Progenitor cell of endocrine pancreas (in vitro differentiated cells): Measurements from ENCODE around the gene NME3. TPM values are rescaled to one million over a fixed set of nuclear protein-coding genes. Genes with fewer than 3 reads are reported as not detected.

Source experiments
- DNase-seq: peaks from one replicate; pipeline ENCODE4 v3.0.0; 2021; ENCODE audit warnings: low spot score; ENCODE audit not compliant: unreplicated experiment
- H3K27ac Mint-ChIP-seq: 2 replicates; pipeline ENCODE4 v1.8.0; 2021; ENCODE audit warnings: mild to moderate bottlenecking, moderate library complexity, mixed read lengths
- H3K27me3 Mint-ChIP-seq: 2 replicates; pipeline ENCODE4 v1.8.0; 2021; ENCODE audit warnings: mixed read lengths
- H3K36me3 Mint-ChIP-seq: 2 replicates; pipeline ENCODE4 v1.8.0; 2022; ENCODE audit warnings: mixed read lengths; ENCODE audit not compliant: insufficient read depth
- H3K4me1 Mint-ChIP-seq: 2 replicates; pipeline ENCODE4 v1.8.0; 2021; ENCODE audit warnings: low read depth, mixed read lengths
- H3K4me3 Mint-ChIP-seq: 2 replicates; pipeline ENCODE4 v1.8.0; 2021; ENCODE audit warnings: low read depth, mild to moderate bottlenecking, moderate library complexity, mixed read lengths
- H3K9me3 Mint-ChIP-seq: 2 replicates; pipeline ENCODE4 v1.8.0; 2021; ENCODE audit warnings: low read depth, mixed read lengths
- total RNA-seq: library from RNA; stranded (reverse); gene quantifications from 2 replicates; pipeline ENCODE4 v1.2.1, GENCODE V29; 2021
- TF ChIP-seq, protein P1 (sequence below): fragments of 200-600 bp; sonication (generic); IDR thresholded peaks from one replicate; pipeline ENCODE4 v1.5.0; 2021; ENCODE audit warnings: antibody characterized with exemption, mild to moderate bottlenecking; ENCODE audit not compliant: unreplicated experiment

Gene NME3
- total RNA-seq, 1 donor from 2014 or later = 34.4 TPM

DNA sequence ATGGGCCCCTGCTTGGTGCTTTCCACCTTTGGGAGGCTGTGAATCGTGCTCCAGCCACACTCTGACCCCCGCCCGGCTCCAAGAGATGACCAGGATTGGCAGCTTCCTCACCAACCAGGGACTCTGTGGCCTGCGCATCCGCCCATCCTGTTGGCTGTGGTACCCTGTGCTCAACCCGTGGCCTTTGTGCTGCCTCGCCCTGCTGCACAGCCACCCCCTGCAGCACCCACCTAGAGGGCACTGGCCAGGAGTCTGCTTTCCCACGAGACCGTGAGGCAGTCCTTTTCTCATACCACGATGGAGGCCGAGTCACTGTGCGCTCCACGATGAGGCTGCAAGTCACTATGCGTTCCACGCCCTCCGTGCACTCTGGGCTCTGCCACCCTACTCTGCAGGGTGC lies 19.4 kb downstream of the NME3 start:
- Mint-ChIP-seq H3K4me3 (no peak overlapping the region), H3K4me1 (no peaks in the 10 kb centered on the region), H3K27me3 (no peaks in the 10 kb centered on the region), H3K9me3 (no peaks in the 10 kb centered on the region), H3K36me3 (peaks cover 5% of the 10 kb centered on the region), H3K27ac (no peak overlapping the region)
- DNase-seq = no peak
- TF ChIP-seq, protein P1, sequence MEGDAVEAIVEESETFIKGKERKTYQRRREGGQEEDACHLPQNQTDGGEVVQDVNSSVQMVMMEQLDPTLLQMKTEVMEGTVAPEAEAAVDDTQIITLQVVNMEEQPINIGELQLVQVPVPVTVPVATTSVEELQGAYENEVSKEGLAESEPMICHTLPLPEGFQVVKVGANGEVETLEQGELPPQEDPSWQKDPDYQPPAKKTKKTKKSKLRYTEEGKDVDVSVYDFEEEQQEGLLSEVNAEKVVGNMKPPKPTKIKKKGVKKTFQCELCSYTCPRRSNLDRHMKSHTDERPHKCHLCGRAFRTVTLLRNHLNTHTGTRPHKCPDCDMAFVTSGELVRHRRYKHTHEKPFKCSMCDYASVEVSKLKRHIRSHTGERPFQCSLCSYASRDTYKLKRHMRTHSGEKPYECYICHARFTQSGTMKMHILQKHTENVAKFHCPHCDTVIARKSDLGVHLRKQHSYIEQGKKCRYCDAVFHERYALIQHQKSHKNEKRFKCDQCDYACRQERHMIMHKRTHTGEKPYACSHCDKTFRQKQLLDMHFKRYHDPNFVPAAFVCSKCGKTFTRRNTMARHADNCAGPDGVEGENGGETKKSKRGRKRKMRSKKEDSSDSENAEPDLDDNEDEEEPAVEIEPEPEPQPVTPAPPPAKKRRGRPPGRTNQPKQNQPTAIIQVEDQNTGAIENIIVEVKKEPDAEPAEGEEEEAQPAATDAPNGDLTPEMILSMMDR = no peak

DNA sequence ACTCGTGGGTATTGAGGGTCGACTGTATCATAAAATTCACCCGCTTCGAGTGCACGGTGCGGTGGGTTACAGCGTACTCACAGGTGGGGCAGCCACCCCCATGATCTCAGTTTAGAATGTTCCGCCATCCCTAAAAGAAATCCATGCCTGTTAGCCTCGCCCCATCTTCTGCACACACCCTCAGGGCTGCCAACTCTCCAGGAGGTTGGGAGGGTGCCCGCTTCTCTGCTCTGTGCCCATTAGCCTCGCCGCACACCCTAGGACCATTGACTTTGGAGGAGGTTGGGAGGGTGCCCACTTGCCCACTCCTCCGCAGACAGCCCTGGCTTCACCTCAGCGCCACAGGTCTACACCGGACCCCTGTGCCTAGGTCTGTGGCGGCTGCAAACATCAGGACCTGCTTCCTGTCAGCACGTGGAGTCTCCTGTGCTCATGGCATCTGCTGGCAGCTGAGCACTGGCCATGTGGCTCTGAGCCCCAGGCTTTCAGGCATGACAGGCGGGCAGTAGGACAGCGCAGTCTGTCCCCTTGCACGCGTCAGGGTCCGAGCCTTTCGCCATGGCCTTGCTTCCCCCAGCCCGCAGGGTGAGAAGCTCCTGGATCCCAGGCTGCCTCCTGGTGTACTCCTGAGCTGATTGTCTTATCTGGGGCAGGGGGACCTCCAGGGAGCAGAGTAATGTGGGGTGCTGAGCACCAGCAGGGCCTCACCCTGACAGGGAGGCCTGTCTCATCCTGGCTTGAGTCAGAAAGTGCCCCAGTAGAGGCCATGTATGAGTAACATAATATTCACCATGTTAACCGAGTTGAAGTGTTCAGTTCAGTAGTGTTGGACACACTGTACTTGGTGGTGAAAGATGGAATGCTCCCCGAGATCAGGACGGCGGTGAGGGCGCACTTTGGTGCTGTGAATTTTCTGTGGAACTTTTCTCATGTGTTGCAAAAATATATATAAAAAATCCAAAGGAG lies 21.9 kb downstream of the NME3 start:
- Mint-ChIP-seq H3K4me3 (no peak overlapping the region), H3K27ac (no peak overlapping the region), H3K9me3 (no peaks in the 10 kb centered on the region), H3K36me3 (peaks cover 2% of the 10 kb centered on the region), H3K27me3 (no peaks in the 10 kb centered on the region), H3K4me1 (no peaks in the 10 kb centered on the region)
- TF ChIP-seq, protein P1 = no peak
- DNase-seq = peak; percentile 8

DNA sequence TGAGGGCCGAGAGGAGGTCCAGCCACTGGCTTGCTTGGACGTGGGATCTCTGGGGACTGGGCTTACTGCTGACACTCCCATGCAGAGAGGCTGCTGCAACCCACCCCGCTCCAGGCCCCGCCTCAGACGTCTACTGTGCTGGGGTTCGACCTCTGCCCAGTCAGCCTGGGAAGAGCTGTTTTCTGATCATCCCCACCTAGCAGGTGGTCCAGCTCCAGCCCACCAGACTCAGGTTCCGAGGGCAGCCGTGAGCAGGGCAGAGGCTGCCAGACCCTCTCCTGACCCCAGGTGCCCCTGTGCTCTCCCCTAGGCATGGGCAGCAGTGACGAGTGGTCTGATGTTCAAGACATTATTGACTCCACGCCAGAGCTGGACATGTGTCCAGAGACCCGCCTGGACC lies 23.4 kb downstream of the NME3 start:
- Mint-ChIP-seq H3K4me1 (no peaks in the 10 kb centered on the region), H3K4me3 (no peak overlapping the region), H3K9me3 (no peaks in the 10 kb centered on the region), H3K36me3 (no peaks in the 10 kb centered on the region), H3K27me3 (no peaks in the 10 kb centered on the region), H3K27ac (no peak overlapping the region)
- TF ChIP-seq, protein P1 = no peak
- DNase-seq = no peak

DNA sequence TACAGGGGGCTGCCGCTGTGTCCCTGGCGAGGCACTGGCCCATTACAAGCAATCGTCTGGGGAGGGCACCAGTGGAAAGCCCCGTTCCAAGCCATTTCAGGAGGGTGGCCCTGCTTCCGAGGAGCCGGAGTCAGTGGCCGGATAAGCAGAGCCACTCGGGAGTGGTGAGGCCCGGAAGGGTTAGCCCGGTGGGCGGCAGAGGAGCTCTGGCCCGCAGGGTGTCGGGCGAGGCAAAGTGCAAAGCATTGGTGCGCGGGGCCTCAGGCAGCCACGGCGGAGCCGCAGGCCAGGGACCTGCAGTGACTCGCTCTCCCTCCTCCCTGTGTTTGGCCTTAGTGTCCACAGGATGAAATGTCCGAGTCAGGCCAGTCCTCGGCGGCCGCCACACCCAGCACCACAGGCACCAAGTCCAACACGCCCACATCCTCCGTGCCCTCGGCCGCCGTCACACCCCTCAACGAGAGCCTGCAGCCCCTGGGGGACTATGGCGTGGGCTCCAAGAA lies 24.6 kb downstream of the NME3 start:
- TF ChIP-seq, protein P1 = no peak
- Mint-ChIP-seq H3K27ac (no peak overlapping the region), H3K9me3 (no peaks in the 10 kb centered on the region), H3K4me1 (no peaks in the 10 kb centered on the region), H3K27me3 (no peaks in the 10 kb centered on the region), H3K4me3 (no peak overlapping the region), H3K36me3 (no peaks in the 10 kb centered on the region)
- no peak for DNase-seq

DNA sequence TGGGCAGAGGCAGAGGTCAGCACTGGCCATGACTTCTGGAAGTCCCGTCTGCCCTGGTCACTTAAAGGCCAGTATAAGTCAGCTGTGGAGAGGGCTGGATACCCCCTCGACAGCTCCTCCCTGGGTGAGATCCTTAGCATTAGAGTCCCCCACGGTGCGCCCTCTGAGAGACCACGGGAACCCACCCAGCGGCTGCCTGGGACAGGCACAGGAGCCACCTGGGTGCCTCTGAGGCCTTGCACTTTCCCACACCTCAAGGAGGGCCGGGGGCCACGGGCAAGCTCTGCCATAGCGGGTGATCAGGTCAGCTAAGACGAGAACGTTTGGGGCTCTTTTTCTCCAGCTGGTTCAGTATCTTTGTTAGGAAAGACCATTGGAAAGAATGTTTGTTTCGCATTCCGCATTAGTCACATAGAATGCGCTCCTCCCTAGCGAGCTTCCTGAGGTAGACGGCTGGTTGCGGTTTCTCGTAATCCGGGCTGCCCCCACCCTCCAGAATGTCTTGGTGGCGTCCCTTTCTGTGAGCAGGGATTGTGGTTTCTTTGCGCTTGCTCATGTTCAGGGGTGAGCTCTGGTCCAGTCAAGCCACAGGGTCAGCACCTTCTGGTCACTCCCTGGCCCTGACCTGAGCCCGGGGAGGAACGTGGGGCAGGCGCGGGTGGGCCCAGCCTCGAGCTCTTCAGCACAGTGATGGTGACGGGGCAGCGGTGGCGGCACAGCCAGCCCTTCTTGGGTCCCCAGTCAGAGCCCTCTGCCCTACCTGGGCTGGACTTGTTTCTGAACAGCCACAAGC lies 25.2 kb downstream of the NME3 start:
- no peak for DNase-seq
- Mint-ChIP-seq H3K27ac (no peak overlapping the region), H3K4me1 (no peaks in the 10 kb centered on the region), H3K4me3 (no peak overlapping the region), H3K36me3 (no peaks in the 10 kb centered on the region), H3K9me3 (no peaks in the 10 kb centered on the region), H3K27me3 (no peaks in the 10 kb centered on the region)
- TF ChIP-seq, protein P1 = no peak
